ENCODE measurements around the gene API5.
A peak's percentile ranks its signal among the peaks of the same experiment; 100 is the strongest.

GRCh38 chr11:43358801-43359421 is 47.1 kb downstream of the API5 start, which contains the start of gene TTC17:
- TF ChIP-seq CTCF (IDR thresholded peaks at IDR 0.05) (no peak), POLR2A (IDR thresholded peaks at IDR 0.05) (peak; percentile 82 to 83)

All from Peyer's patch (tissue), 4 donors.